PC-9 (cell line): Measurements from ENCODE around the gene AHRR. TPM values are rescaled to one million over a fixed set of nuclear protein-coding genes. Genes with fewer than 3 reads are reported as not detected.

Source experiments
- BruUV-seq: library from RNA; stranded (reverse); fragments of 400-500 nt; replicated peaks from 2 replicates; lab custom pipeline; 2021; lab: Mats Ljungman, UMichigan
- CTCF ChIA-PET: fragments of 300-600 bp; sonication (Branson Sonifier 250); formaldehyde crosslinking; loops from one replicate; lab custom pipeline; 2022; ENCODE audit warnings: antibody characterized with exemption; lab: Charles Lee
- POLR2A ChIA-PET: fragments of 300-600 bp; sonication (Branson Sonifier 250); formaldehyde crosslinking; loops from one replicate; lab custom pipeline; 2022; ENCODE audit warnings: antibody characterized with exemption; ENCODE audit not compliant: unreplicated experiment; lab: Charles Lee
- DNase-seq, 2 experiments: peaks; one replicate each; pipeline versions ENCODE4 v3.0.0 to v3.0.0-alpha.2; 2015 to 2022; ENCODE audit warnings: mixed read lengths in 1 of 2
- H2AFZ ChIP-seq: fragments of 200-600 bp; sonication (generic); 2 replicates; pipeline ENCODE4 v1.8.1; 2017; ENCODE audit warnings: antibody characterized with exemption
- H3F3A ChIP-seq: fragments of 200-600 bp; sonication (generic); 2 replicates; pipeline ENCODE4 v1.8.1; 2017; ENCODE audit warnings: antibody characterized with exemption, mild to moderate bottlenecking, low read depth; ENCODE audit not compliant: insufficient read depth
- H3K27ac ChIP-seq: fragments of 200-600 bp; sonication (generic); 2 replicates; pipeline ENCODE4 v1.6.1; 2016; ENCODE audit warnings: mixed run types
- H3K27me3 ChIP-seq: fragments of 200-600 bp; sonication (generic); 2 replicates; pipeline ENCODE4 v1.6.1; 2016; ENCODE audit warnings: low read depth, mixed run types; ENCODE audit not compliant: insufficient read depth
- H3K36me3 ChIP-seq: fragments of 200-600 bp; sonication (generic); 2 replicates; pipeline ENCODE4 v1.6.1; 2016; ENCODE audit warnings: low read depth, mixed run types
- H3K4me1 ChIP-seq: fragments of 200-600 bp; sonication (generic); replicated peaks from 2 replicates; pipeline ENCODE4 v1.6.1; 2016; ENCODE audit warnings: mixed run types; ENCODE audit not compliant: insufficient read depth
- H3K4me2 ChIP-seq: fragments of 200-600 bp; sonication (generic); 2 replicates; pipeline ENCODE4 v1.6.1; 2017; ENCODE audit warnings: mixed run types
- H3K4me3 ChIP-seq: fragments of 200-600 bp; sonication (generic); 2 replicates; pipeline ENCODE4 v1.6.1; 2016; ENCODE audit warnings: mixed run types
- H3K79me2 ChIP-seq: fragments of 200-600 bp; sonication (generic); 2 replicates; pipeline ENCODE4 v1.6.1; 2017; ENCODE audit warnings: low read depth, mixed run types
- H3K9me2 ChIP-seq: fragments of 200-600 bp; sonication (generic); 2 replicates; pipeline ENCODE4 v1.8.1; 2017; ENCODE audit warnings: mild to moderate bottlenecking; ENCODE audit not compliant: insufficient read depth
- H3K9me3 ChIP-seq: fragments of 200-600 bp; sonication (generic); 2 replicates; pipeline ENCODE4 v1.8.1; 2016; ENCODE audit warnings: low read depth; ENCODE audit not compliant: insufficient read depth
- H4K20me1 ChIP-seq: fragments of 200-600 bp; sonication (generic); 2 replicates; pipeline ENCODE4 v1.8.1; 2017; ENCODE audit not compliant: insufficient read depth
- CTCF ChIP-seq: fragments of 200-600 bp; sonication (generic); conservative IDR thresholded peaks from 2 replicates; pipeline ENCODE4 v1.6.1; 2017; ENCODE audit warnings: mixed run types, antibody characterized with exemption, mild to moderate bottlenecking, moderate library complexity
- EZH2 ChIP-seq: fragments of 200-600 bp; sonication (generic); IDR thresholded peaks from 2 replicates; pipeline ENCODE4 v1.8.0; 2017; ENCODE audit warnings: antibody characterized with exemption, low read depth
- intact Hi-C: fragments of 100-400 bp; cut with micrococcal nuclease; formaldehyde crosslinking; loops from one replicate; pipeline ENCODE4 v1.10.0; 2022; ENCODE audit not compliant: unreplicated experiment
- total RNA-seq: library from RNA; stranded (reverse); gene quantifications from 2 replicates; pipeline ENCODE4 v1.2.3, GENCODE V29; 2021

AHRR gene
- total RNA-seq, 1 experiment from 2014 or later = 7.2 TPM

DNA sequence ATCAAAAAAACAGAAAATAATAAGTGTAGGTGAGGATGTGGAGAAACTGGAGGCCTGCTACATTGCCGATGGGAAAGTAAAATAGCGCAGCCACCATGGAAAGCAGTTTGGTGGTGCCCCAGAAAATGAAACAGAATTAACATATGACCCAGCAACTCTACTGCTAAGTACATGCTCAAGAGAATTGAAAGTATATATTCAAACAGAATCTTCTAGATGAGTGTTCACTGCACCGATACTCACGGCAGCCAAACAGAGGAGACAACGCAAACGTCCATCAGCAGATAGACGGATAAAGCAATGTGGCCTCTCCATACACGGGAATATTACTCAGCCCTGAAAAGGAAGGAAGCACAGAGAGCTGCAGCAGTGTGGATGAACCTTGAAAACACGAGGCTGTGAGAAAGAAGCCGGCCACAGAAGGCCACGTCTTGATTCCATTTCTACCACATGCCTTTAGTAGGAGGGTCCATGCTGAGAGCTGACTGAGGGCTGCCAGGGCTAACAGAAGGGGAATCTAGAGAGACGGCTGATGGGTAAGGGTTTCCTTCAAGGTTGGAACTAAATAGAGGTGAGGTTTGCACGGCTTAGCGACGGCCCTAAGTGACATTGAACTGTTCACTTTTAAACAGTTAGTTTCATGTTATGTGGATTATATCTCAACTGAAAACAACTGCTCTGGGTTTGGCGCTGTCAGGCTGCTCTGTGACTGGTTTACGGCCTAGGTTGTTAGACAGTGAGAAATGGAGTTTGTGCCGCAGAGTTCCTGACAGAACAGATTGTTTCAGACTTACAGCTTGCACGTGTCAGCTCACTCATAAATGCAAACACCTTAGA is 29.8 kb downstream of the AHRR start:
- H3K4me3 ChIP-seq = no peak overlapping the region
- BruUV-seq = no TSS peak
- no peaks in the 10 kb centered on the region for H3K79me2 ChIP-seq
- H3K4me2 ChIP-seq = no peak overlapping the region
- POLR2A ChIA-PET = no interaction called here
- no peaks in the 10 kb centered on the region for H3F3A ChIP-seq
- H3K27me3 ChIP-seq = no peaks in the 10 kb centered on the region
- CTCF ChIA-PET = no interaction called here
- H3K9me3 ChIP-seq = no peaks in the 10 kb centered on the region
- no peak overlapping the region for H3K27ac ChIP-seq
- no peak overlapping the region for H2AFZ ChIP-seq
- H3K9me2 ChIP-seq = no peaks in the 10 kb centered on the region
- H3K4me1 ChIP-seq = no peaks in the 10 kb centered on the region
- TF ChIP-seq CTCF (no peak), EZH2 (no peak)
- H3K36me3 ChIP-seq = no peaks in the 10 kb centered on the region
- H4K20me1 ChIP-seq = no peaks in the 10 kb centered on the region
- no peak for DNase-seq
- intact Hi-C loops = no loop called here

- Histone ChIP-seq H3K9me3 (no peaks in the 10 kb centered on the region), H3K4me2 (no peak overlapping the region), H3K27me3 (no peaks in the 10 kb centered on the region), H3K9me2 (no peaks in the 10 kb centered on the region), H3F3A (no peaks in the 10 kb centered on the region), H3K4me1 (no peaks in the 10 kb centered on the region), H3K36me3 (no peaks in the 10 kb centered on the region), H3K27ac (no peak overlapping the region), H2AFZ (no peak overlapping the region), H4K20me1 (no peaks in the 10 kb centered on the region), H3K4me3 (no peak overlapping the region), H3K79me2 (no peaks in the 10 kb centered on the region)
- DNase-seq = no peak
- TF ChIP-seq CTCF = no peak
- no peak for TF ChIP-seq EZH2
- BruUV-seq = no TSS peak
- intact Hi-C loops = no loop called here
- ChIA-PET POLR2A (no interaction called here), CTCF (no interaction called here)
These were observed 30.4 kb downstream of the AHRR start for GRCh38 chr5:351921-352245.

DNA sequence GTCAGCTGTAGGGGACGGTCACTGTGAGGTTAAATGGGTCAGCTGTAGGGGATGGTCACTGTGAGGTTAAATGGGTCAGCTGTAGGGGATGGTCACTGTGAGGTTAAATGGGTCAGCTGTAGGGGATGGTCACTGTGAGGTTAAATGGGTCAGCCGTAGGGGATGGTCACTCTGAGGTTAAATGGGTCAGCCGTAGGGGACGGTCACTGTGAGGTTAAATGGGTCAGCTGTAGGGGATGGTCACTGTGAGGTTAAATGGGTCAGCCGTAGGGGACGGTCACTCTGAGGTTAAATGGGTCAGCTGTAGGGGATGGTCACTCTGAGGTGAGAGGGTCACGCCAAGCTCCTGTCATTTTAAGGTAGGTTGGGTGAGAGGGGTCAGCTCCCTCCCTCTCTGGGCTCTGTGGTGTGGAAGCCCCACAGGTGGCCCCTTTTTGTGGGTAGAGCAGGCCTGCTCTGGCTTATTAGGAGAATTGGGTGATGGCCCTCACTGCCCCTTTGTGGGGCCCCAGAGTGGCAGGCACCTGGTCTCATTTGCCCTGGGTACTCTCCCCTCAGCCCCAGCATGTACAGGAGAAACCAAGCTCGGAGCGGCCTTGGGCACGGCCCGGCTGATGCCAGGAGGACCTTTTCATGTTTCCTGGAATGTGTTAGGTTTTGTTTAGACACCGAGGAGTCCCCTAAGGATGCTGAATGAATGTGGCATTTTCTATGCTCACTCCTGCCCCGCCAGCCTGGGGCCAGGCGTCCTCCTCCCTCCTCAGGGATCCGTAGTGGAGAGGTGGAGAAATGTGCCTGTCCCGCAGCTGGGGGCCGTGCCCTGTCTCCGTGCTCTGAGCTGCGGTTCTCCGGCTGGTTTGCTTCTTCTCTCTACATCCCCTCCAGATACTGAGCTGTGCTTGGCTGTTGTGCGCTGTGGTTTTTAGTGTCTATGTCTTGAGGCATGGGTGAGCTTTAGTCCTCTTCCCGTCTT is 31.4 kb downstream of the AHRR start:
- CTCF ChIA-PET = interaction anchor here (0.9 kb wide), 1 partner anchor 15 kb away, joined by 3 read pairs; no protein-coding TSS in a partner anchor
- H3K4me3 ChIP-seq = no peak overlapping the region
- POLR2A ChIA-PET = no interaction called here

More for the DNA sequence above, 31.4 kb downstream of the AHRR start:
- Histone ChIP-seq H3K9me3 (no peaks in the 10 kb centered on the region), H3K4me2 (no peak overlapping the region), H4K20me1 (no peaks in the 10 kb centered on the region), H3K79me2 (no peaks in the 10 kb centered on the region), H3K36me3 (no peaks in the 10 kb centered on the region), H3F3A (no peaks in the 10 kb centered on the region), H3K4me1 (no peaks in the 10 kb centered on the region), H3K27me3 (no peaks in the 10 kb centered on the region), H3K9me2 (no peaks in the 10 kb centered on the region), H3K27ac (no peak overlapping the region), H2AFZ (no peak overlapping the region)
- TF ChIP-seq EZH2 = no peak
- no peak for TF ChIP-seq CTCF
- DNase-seq = no peak
- no TSS peak for BruUV-seq
- intact Hi-C loops = no loop called here
